ENCODE data around the gene FSCN2.
A peak's percentile ranks its signal among the peaks of the same experiment; 100 is the strongest.

FSCN2 gene

DNA sequence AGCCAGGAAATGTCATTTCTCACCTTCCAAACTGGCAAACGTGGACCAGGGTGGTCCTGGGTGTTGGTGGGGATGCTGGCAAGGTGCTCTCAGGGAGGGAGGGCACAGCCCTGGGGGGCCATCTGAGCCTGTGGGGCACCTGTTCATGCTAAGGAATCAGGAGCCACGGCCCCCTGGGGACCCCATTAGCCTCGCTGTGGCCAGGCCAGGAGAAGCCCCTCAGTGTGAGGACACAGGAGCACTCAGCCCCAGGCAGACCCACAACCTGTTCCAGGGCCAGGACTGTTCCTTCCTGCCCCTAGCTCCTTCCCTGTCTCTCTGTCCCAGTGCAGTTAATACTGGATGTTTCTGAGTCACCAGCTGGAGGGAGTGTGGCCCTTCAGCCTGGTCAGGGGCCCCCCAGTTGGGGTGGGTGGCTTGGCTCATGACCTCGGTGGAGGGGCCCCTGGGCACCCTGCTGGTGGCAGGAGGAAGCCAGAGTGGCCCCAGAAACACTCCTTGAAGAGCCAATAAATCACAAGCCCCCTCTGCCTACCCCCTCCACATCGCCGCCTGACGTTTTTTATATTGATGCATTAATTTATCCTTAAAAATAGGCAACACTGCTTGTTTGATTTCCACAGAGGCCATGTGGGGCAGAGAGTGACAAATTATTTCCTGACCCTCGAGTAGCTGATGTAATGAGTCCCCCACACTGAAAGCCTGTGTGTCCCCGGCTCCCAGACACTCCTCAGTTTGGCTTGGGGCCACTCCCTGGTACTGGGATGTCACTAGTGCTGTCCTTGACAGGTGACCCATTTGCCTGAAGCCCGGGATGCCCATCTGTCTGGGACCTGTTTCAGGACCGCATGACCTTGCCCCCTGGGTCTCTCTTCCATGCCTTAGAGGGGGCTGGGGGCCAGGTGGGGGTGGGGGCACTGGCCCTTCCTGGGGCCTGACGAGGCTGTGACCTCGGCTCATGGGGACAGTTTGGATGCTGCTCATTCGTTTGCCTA, 37.9 kb upstream of the FSCN2 start:
- no peak for DNase-seq (ENCODE audit: insufficient read length, low spot score)

DNA sequence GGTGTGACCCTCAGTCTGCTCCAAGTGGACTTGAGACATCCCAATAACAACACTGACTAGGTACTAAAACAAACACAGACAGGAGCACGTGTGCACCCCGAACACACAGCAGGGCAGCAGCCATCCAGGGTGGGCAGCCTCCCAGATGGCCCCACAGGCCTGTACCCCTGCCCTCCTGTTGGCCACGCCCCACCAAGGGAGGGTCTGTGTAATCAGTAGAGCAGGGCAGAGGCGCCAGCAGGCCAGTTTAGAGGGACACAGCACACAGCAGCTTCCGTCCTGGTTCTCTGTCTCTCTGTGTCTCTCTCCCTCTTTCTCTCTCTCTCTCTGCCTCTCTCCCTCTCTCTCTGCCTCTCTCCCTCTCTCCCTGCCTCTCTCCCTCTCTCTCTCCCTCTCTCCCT, 37.0 kb upstream of the FSCN2 start:
- no peak for DNase-seq (ENCODE audit: insufficient read length, low spot score)
- FAIRE-seq, result no peak

More for the DNA sequence above, 37.9 kb upstream of the FSCN2 start:
- FAIRE-seq, result no peak

DNA sequence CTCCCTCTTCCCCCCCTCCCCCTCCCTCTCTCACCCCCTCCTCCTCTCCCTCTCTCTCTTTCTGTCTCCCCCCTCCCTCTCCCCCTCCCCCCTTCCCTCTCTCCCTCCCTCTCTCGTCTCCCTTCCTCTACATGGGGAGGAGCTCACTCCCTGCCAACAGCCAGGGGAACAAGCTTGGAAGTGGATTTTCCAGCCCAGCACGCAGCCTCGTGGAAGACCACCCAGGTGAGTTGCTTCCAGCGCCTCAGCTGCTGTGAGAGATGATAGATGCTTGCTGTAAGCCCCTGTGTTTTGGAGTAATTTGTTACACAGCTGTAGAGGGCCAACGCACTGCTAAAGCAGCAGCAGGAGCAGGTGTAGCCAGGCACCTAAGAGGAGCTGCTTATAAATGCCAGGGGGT, 36.4 kb upstream of the FSCN2 start:
- FAIRE-seq (no peak), DNase-seq (ENCODE audit: insufficient read length, low spot score) (no peak)

DNA sequence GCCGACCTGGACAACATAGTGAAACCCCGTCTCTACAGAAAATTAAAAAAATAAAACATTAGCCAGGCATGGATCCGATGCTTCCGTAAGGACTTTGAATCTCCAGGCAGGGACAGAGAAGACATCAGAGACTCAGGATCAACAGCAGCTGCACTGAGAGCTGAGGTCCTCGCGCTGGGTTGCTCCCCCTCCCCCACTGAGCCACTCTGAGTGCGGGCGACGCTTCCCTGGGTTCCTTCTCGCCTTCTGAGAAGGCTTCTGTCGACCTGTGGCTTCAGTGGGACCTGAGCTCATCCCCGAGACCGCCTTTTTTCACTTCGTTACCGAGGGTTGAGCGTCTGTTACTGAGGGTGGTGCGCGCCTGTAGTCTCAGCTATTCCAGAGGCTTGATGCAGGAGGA, 36.0 kb upstream of the FSCN2 start:
- no peak for DNase-seq (ENCODE audit: insufficient read length, low spot score)

DNA sequence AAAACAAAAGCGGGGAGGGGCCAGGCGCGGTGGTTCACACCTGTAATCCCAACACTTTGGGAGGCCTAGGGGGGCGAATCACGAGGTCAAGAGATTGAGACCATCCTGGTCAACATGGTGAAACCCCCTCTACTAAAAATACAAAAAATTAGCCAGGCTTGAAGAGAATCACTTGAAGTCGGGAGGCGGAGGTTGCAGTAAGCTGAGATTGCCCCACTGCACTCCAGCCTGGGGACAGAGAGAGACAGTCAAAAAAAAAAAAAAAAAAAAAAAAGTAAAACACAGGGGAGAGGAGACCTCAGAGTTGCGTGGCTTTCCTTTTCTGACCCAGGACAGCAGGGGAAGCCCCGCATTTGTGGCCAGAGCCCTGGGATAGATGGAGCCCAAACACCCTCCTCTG, 35.5 kb upstream of the FSCN2 start:
- DNase-seq (ENCODE audit: insufficient read length, low spot score) (no peak), FAIRE-seq (no peak)

More for the DNA sequence above, 36.0 kb upstream of the FSCN2 start:
- no peak for FAIRE-seq

DNA sequence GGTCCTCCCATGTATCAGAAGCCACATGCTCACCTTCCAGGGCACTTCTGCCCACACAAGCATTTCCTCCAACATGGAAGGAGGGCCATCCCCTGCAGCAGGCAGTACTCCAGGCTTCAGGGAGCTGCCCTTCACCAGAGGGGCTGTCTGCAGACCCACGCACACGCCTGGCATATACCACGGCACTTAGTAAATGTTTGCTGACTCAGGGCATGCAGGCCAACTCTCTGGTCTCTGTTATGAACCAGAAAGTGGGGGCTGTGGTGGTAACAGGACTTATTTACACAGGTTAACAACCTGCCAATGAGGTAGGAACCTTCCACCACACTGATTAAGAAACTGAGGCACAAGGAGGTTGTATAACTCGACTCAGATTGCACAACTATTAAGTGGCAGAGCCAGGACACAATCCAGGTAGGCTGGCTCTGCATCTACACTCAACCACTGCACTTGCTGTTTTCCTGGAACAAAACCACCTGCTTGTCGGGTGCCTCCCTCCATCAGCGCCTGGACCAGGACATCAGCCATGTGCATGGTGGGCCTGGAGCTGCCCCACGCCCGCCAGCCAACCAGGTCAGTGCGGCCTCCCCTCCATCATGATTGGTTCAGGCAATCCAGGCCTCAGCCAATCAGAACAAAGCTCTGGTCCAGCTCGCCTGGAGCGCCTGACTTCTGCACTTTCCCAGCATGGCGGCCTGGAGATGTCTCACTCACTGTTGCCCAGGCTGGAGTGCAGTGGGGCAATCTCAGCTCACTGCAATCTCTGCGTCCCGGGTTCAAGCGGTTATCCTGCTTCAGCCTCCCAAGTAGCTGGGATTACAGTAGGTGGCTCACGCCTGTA, 34.8 kb upstream of the FSCN2 start:
- FAIRE-seq, result no peak

DNA sequence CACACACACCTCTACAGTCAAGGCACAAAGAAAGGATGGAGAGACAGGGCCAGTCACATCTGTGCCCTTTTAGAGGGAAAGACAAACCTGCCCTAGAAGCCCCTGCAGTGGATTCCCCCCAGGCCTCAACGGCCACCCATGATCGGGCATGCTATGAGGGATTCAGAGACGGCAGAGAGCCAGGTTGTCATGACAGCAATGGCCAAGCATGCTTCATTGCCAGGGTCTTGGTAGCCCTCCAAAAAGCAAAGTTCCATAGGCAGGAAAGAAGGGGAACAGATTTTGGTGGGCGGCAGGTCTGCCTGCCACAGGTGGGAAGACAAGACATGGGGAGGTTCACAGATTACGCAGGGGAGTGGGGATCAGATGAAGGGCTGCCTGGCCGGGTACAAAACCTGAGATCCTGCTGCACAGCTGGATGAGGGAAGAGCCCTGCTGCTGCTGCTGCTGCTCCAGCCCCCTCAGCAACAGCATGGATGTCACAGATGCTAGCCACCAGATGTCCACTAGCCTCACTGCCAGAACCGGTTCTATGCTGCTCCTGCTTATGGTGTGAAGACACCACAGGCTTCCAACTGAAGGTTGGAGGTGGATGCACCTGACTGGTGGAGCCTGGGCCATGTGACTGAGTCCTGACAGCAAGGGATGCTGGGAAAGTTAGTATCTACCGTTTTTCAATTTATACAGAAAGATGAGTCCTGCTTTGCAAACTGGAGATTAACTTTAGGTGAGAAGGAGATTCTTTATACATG, 33.4 kb upstream of the FSCN2 start:
- no peak for FAIRE-seq
- no peak for DNase-seq (ENCODE audit: insufficient read length, low spot score)

More for the DNA sequence above, 34.8 kb upstream of the FSCN2 start:
- no peak for DNase-seq (ENCODE audit: insufficient read length, low spot score)

DNA sequence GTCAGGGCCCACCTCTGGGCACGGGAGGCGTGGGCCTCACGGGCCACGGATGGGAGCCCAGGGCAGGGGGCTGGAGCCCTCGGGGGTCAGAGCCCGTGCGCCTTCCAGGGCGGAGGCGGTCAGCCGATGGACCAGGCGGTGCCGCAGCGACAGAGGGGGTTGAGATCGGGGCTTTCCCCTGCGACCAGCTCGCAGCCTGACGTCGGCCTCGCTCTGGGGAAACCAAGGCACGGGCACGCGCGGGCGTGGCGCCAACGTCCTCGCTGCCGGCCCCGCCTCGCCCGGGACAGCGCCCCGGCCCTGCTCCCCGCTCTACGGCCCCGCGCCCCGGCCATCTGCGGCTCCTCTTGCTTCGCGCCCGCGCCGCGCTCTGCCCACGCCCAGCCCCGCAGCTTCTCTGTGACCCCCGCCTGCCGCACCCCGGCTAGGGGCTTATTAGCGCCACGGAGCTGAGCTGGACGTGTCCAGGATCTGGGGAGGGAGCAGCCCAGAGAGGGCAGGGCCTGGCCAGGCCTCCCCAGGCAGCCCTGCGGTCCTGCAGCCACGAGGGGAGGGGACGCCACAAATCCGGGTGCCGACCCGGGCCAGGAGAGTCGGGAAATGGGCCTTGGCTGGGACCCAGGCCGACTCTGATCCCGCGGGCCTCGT, 29.1 kb upstream of the FSCN2 start:
- FAIRE-seq (no peak), DNase-seq (ENCODE audit: insufficient read length, low spot score) (no peak)

DNA sequence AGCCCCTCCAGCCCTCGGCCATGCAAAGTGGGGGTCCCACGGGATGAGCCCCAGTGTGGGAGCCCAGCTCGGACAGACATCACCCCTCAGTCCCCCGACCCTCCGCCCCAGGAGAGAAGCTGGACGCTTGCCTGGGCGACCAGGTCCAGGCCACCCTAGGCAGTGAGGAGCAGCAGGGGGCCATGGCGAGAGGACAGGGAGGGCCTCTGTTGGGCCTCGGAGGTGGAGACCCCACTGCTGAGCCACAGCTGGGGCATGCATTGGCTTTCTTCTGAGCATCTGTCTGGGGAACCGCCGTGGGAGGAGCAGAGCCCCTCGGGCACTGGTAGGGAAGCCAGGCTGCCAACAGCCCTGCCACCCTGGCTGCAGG, 28.6 kb upstream of the FSCN2 start:
- DNase-seq (ENCODE audit: insufficient read length, low spot score) (no peak), FAIRE-seq (no peak)

DNA sequence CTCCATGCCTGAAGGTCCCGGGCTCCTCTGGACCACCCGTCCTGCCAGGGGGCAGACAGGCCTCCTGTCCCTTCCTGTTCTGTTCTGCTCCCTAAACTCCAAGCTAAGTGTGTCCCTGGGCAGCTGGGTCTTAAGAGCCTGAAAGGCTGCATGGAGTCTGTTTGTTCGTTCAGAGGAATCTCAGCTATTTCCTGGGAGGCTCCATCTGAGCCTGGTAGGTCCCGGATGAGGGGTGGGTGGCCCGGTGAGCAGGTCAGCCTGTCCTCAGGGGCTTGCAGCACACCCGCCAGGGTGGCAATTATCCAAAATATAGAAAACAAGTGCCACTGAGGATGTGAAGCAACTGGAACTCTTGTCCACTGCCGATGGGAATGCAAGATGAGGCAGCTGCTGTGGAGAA, 28.1 kb upstream of the FSCN2 start:
- no peak for FAIRE-seq

DNA sequence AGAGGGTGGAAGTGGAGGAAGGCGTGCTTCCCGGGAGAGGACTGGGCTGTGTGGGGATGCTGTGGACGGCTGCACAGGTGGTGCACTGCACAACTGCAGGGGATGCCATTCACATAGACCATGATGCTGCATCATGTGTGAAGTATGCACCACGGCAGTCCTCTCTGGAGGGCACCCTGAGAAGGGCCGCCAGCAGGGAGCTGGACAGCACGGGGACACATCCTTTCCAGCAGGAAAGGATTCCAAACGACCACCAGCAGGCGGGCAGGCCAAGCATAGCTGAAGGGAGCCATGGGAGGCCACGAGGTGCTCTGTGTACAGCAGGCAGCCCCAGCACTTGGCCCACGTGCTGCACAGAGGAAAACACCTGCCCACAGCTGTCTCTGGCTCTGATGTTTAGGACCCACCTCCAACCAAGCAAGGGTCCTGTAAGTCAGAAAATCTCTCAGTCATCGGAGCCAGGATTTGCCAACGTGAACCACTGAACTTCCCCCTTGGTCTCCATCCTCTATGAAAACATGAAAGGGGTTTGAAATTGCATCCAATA, 25.6 kb upstream of the FSCN2 start:
- DNase-seq (ENCODE audit: insufficient read length, low spot score) (no peak), FAIRE-seq (no peak)

More for the DNA sequence above, 28.1 kb upstream of the FSCN2 start:
- no peak for DNase-seq (ENCODE audit: insufficient read length, low spot score)

DNA sequence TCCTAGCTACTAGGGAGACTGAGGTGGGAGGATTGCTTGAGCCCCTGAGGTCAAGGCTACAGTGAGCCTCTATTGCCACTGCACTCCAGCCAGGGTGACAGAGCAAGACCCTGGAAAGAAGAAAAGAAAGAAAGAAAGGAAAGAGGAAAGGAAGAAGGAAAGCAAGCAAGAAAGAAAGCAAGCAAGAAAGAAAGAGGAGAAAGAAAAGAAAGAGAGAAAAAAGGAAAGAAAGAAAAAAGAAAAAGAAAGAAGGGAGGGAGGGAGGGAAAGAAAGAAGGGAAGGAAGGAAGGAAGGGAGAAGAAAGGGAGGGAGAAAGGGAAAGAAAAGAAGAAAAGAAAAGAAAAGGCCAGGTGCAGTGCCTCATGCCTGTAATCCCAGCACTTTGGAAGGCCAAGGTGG, 24.6 kb upstream of the FSCN2 start:
- FAIRE-seq (no peak), DNase-seq (ENCODE audit: insufficient read length, low spot score) (no peak)

DNA sequence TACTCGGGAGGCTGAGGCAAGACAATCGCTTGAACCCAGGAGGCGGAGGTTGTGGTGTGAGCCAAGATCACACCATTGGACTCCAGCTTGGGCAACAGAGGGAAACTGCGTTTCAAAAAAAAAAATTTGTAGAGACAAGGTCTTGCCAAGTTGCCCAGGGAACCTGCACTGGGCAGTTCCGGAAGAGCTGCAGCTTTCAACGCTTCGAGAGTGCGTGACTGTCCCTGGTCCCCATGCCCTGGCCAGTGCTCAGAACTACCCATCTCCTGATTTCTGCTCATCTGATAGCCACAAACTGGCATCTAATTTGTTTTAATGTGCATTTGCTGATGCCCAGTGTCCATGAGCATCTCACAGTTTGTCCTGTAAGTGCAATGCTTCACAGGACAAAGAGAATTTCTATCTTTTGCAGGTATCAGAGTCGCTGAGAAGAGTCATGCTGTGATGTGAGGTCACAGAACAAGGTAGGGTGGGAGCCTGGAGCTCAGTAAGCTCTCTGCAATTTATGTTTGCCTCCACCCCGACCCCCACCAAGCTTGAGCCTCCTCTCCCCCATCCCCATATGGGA, 19.5 kb upstream of the FSCN2 start:
- FAIRE-seq, result peak; percentile 58

DNA sequence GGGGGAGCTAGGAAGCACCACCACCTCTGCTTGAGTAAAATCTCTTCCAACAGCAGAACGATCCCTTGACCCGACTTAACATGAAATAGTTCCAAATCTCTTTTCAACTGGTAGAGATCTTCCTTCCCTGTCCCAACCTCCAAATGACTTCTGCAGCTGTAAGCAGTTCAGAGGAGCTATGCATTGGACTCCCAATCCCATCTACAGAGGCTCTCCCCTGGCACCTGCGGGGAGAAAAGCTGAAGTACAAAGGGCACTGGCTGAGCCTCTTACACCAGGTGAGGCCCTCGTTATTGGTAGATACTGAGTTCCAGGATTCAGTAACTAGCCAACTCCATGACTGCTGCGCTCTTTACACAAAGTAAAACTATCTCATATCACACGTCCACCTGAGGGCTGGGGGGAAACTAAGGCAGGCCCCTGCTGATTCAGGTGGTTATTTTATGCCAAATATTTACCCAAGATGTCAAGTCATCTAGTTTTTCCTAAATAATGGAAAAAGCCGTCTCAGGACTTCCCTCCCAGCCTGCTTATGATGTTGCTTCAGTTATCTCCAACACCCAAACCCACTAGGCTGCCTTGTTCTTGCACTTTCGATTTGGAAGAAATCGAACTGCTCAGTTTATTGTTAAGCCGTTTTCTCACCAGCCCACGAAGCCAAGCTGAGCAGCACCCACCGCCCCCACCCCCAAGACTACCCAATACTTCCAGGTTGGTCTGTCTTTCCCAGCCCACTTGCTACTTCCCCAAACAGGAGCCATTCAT, 18.8 kb upstream of the FSCN2 start:
- peak; percentile 26 for FAIRE-seq
- DNase-seq (ENCODE audit: insufficient read length, low spot score), result no peak

More for the DNA sequence above, 19.5 kb upstream of the FSCN2 start:
- no peak for DNase-seq (ENCODE audit: insufficient read length, low spot score)

DNA sequence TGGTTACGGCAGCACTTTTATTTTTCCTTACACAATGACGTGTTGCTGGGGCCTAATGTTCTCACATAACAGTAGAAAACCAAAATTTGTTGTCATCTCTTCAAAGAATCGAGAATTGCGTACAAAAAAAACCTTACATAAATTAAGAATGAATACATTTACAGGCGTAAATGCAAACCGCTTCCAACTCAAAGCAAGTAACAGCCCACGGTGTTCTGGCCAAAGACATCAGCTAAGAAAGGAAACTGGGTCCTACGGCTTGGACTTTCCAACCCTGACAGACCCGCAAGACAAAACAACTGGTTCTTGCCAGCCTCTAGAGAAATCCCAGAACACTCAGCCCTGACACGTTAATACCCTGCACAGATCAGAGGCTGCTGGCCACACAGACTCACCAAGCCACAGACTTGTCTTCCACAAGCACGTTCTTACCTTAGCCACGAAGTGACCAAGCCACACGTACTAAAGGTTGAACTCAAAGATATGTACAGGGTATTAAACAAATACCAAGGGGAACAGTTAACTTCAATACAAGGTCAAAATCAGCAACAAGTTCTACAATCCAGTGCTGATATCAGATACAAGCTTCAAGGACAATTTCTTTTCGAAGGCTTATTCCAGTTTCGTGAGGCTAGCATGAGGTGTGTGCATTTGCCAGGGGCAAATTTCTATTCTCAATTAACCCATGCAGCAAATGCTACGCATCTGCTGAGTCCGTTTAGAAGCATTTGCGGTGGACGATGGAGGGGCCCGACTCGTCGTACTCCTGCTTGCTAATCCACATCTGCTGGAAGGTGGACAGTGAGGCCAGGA, 18.0 kb upstream of the FSCN2 start:
- FAIRE-seq, result no peak
- DNase-seq (ENCODE audit: insufficient read length, low spot score), result no peak

DNA sequence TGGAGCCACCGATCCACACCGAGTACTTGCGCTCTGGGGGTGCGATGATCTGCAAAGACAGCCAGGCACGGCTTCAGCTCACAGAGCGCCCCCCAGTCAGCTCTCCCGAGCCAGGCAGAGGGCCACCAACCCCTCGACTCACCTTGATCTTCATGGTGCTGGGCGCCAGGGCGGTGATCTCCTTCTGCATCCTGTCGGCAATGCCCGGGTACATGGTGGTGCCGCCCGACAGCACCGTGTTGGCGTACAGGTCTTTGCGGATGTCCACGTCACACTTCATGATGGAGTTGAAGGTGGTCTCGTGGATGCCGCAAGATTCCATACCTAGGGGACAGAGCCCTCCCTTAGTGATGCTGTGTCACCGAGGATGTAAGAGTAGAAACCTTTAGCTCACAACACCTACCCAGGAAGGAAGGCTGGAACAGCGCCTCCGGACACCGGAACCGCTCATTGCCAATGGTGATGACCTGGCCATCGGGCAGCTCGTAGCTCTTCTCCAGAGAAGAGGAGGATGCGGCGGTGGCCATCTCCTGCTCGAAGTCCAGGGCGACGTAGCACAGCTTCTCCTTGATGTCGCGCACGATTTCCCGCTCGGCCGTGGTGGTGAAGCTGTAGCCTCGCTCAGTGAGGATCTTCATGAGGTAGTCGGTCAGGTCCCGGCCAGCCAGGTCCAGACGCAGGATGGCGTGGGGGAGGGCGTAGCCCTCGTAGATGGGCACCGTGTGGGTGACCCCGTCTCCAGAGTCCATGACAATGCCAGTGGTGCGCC, 17.2 kb upstream of the FSCN2 start:
- FAIRE-seq (no peak), DNase-seq (ENCODE audit: insufficient read length, low spot score) (no peak)

DNA sequence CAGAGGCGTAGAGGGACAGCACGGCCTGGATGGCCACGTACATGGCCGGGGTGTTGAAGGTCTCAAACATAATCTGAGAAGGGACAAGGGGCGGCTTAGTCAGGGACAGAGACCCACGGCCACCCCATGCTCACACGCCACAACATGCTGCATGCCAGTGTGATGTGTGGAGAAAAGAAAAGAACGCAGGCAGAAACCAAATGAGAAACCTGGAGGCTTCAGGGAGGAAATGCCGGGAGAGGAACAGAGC, 16.7 kb upstream of the FSCN2 start:
- DNase-seq (ENCODE audit: insufficient read length, low spot score) (no peak), FAIRE-seq (peak; percentile 4)

Measured in GM19239 (cell line).